Neural crest cell (in vitro differentiated cells): ENCODE measurements around the gene PIAS1. TPM values are rescaled to one million over a fixed set of nuclear protein-coding genes. Genes with fewer than 3 reads are reported as not detected.

Experiments used
- DNase-seq: peaks from one replicate; pipeline ENCODE4 v3.0.0; 2021; ENCODE audit warnings: low read depth, mixed read lengths, low spot score
- H3K27ac Mint-ChIP-seq: one replicate; pipeline ENCODE4 v1.8.0; 2021; ENCODE audit warnings: mild to moderate bottlenecking, mixed read lengths; ENCODE audit not compliant: unreplicated experiment
- H3K27me3 Mint-ChIP-seq: 2 replicates; pipeline ENCODE4 v1.8.0; 2021; ENCODE audit warnings: low read depth, mild to moderate bottlenecking, mixed read lengths
- H3K36me3 Mint-ChIP-seq: 2 replicates; pipeline ENCODE4 v1.8.0; 2021; ENCODE audit warnings: low read depth, mild to moderate bottlenecking, mixed read lengths
- H3K4me1 Mint-ChIP-seq: 2 replicates; pipeline ENCODE4 v1.8.0; 2021; ENCODE audit warnings: mixed read lengths
- H3K4me3 Mint-ChIP-seq: one replicate; pipeline ENCODE4 v1.8.0; 2021; ENCODE audit warnings: mild to moderate bottlenecking, mixed read lengths
- H3K9me3 Mint-ChIP-seq: 2 replicates; pipeline ENCODE4 v1.8.0; 2021; ENCODE audit warnings: mixed read lengths
- total RNA-seq: library from RNA; stranded (reverse); gene quantifications from 2 replicates; pipeline ENCODE4 v1.2.1, GENCODE V29; 2021
- TF ChIP-seq, protein P1 (sequence below): fragments of 200-600 bp; sonication (generic); conservative IDR thresholded peaks from 2 replicates; pipeline ENCODE4 v1.5.0; 2021; ENCODE audit warnings: antibody characterized with exemption, mild to moderate bottlenecking

The PIAS1 gene
- total RNA-seq, 1 donor from 2014 or later: 41.3 TPM

- H3K9me3 Mint-ChIP-seq: no peaks in the 10 kb centered on the region
- no peaks in the 10 kb centered on the region for H3K27me3 Mint-ChIP-seq
- TF ChIP-seq, protein P1, sequence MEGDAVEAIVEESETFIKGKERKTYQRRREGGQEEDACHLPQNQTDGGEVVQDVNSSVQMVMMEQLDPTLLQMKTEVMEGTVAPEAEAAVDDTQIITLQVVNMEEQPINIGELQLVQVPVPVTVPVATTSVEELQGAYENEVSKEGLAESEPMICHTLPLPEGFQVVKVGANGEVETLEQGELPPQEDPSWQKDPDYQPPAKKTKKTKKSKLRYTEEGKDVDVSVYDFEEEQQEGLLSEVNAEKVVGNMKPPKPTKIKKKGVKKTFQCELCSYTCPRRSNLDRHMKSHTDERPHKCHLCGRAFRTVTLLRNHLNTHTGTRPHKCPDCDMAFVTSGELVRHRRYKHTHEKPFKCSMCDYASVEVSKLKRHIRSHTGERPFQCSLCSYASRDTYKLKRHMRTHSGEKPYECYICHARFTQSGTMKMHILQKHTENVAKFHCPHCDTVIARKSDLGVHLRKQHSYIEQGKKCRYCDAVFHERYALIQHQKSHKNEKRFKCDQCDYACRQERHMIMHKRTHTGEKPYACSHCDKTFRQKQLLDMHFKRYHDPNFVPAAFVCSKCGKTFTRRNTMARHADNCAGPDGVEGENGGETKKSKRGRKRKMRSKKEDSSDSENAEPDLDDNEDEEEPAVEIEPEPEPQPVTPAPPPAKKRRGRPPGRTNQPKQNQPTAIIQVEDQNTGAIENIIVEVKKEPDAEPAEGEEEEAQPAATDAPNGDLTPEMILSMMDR: no peak
- H3K4me1 Mint-ChIP-seq: peaks cover 8% of the 10 kb centered on the region
- DNase-seq: no peak
- H3K27ac Mint-ChIP-seq: no peak overlapping the region
- no peak overlapping the region for H3K4me3 Mint-ChIP-seq
- no peaks in the 10 kb centered on the region for H3K36me3 Mint-ChIP-seq
Observed at GRCh38 chr15:68206711-68207151, 152.6 kb downstream of the PIAS1 start.

DNA sequence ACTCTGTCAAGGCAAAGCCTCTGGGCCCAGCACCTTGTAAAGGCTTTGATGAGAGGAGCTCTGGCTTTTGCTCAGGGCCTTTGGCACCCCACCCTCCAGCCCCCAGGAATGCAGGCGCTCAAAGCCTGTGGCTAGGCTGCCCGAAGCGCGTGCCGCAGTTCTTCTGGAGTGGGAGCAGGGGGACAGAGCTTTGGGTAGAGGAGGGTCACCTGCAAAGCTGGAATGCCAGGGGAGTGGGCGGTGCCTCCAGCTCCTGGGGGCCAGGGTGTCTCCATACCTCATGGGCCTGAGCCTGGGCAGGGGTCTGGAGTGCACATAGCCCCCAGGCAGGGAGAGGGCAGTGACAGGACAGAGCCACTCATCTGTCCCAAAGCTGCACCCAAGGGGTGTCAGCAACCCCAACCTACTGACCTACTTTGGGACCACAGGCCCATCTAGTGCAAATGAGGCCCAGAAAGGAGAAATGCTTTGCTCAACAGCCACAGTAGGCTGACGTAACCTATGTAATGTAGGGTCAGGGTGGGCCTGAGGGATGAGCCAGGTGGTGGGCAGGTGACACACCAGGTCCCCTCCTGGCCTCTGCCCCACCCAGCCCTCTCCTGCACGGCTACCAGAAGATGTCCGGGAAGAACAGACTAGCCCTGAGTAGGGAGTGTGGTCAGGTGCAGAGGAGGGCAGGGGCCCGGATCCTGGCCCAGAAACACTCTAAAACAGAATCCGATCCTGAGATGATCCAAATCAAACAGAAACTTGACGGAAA lies 153.2 kb downstream of the PIAS1 start:
- DNase-seq: no peak
- Mint-ChIP-seq H3K4me1 (peaks cover 1% of the 10 kb centered on the region), H3K4me3 (no peak overlapping the region), H3K9me3 (no peaks in the 10 kb centered on the region), H3K36me3 (no peaks in the 10 kb centered on the region), H3K27ac (no peak overlapping the region), H3K27me3 (no peaks in the 10 kb centered on the region)
- TF ChIP-seq, protein P1: no peak

DNA sequence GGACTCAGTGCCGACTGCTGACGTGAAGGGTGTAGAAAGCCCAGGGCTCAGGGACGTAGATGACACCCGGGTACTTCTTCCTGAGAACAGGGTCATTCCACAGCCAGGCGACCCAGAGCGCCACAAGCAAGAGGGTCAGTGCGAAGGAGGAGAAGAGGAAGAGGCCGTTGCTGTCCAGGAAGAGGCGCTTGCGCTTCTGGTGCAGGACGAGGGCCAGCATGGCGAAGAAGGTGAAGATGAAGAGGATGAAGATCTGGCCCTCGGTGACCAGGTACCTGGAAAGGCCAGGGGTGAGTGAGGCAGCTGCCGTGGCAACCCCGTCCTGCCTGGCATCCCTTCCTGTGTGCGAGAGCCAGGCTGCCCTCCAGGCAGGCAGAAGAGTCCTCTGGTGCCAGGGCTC lies 154.0 kb downstream of the PIAS1 start:
- H3K27ac Mint-ChIP-seq: no peak overlapping the region
- no peaks in the 10 kb centered on the region for H3K27me3 Mint-ChIP-seq
- no peaks in the 10 kb centered on the region for H3K4me1 Mint-ChIP-seq
- TF ChIP-seq, protein P1: no peak
- no peaks in the 10 kb centered on the region for H3K36me3 Mint-ChIP-seq
- H3K9me3 Mint-ChIP-seq: no peaks in the 10 kb centered on the region
- DNase-seq: no peak
- H3K4me3 Mint-ChIP-seq: no peak overlapping the region

- H3K4me1 Mint-ChIP-seq: no peaks in the 10 kb centered on the region
- no peak overlapping the region for H3K27ac Mint-ChIP-seq
- TF ChIP-seq, protein P1: no peak
Observed at GRCh38 chr15:68208636-68209240, 154.6 kb downstream of the PIAS1 start.

DNA sequence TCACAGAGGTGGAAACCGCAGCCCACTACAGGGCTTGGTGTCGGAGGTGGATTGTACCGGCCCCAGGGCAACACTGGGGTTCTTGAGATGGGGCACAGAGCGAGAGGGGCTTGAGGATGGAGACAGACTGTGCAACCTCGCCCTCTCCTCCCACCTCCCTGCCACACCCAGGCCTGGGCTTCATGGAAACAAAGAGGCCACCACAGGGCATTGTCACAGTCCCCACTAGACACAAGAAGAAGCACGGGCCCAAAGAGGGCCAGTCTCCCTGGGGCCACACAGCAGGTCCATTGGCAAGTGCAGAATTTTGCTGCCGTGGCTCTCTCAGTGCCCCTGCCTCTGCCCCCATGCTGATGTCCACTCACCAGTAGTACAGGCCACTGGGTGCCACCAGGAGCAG lies 155.2 kb downstream of the PIAS1 start:
- no peak for DNase-seq
- Mint-ChIP-seq H3K27ac (no peak overlapping the region), H3K4me1 (no peaks in the 10 kb centered on the region), H3K9me3 (no peaks in the 10 kb centered on the region), H3K27me3 (no peaks in the 10 kb centered on the region), H3K4me3 (no peak overlapping the region), H3K36me3 (no peaks in the 10 kb centered on the region)
- TF ChIP-seq, protein P1: no peak

More at GRCh38 chr15:68208636-68209240, 154.6 kb downstream of the PIAS1 start:
- Mint-ChIP-seq H3K4me3 (no peak overlapping the region), H3K9me3 (no peaks in the 10 kb centered on the region), H3K27me3 (no peaks in the 10 kb centered on the region), H3K36me3 (no peaks in the 10 kb centered on the region)
- no peak for DNase-seq
